Muscle of leg (tissue), 11 donors: Measurements from ENCODE around the gene IRF2. TPM values are rescaled to one million over a fixed set of nuclear protein-coding genes. Genes with fewer than 3 reads are reported as not detected.

Experiments used
- DNase-seq: peaks from one replicate; pipeline ENCODE4 v3.0.0; 2013
- H3K27ac ChIP-seq: one replicate; pipeline ENCODE4 v1.5.1; 2013; ENCODE audit warnings: mild to moderate bottlenecking, low read length, control low read depth
- H3K27me3 ChIP-seq: one replicate; pipeline ENCODE4 v1.6.1; 2013; ENCODE audit warnings: low read length; ENCODE audit not compliant: control insufficient read depth, insufficient read depth
- H3K36me3 ChIP-seq: one replicate; pipeline ENCODE4 v1.6.1; 2013; ENCODE audit warnings: low read length; ENCODE audit not compliant: control insufficient read depth, insufficient read depth
- H3K4me1 ChIP-seq: one replicate; pipeline ENCODE4 v1.6.1; 2013; ENCODE audit warnings: low read length; ENCODE audit not compliant: control insufficient read depth, insufficient read depth
- H3K4me3 ChIP-seq: one replicate; pipeline ENCODE4 v1.5.1; 2013; ENCODE audit warnings: low read length, control low read depth
- H3K9me3 ChIP-seq: replicated peaks from 2 replicates; pipeline ENCODE4 v1.6.1; 2013; ENCODE audit warnings: low read depth, low read length; ENCODE audit not compliant: control insufficient read depth
- WGBS: methylation state at CpG from one replicate; pipeline ENCODE4 v1.1.5; 2013; ENCODE audit warnings: missing lambda C conversion rate; ENCODE audit not compliant: insufficient coverage; 5-methylcytosine and 5-hydroxymethylcytosine counted together
- polyA plus RNA-seq, 8 donors: library from polyadenylated mRNA; unstranded; fragments of 120-200 nt; gene quantifications; one replicate each; pipeline versions ENCODE4 v1.2.1 to v1.2.3, GENCODE V29; 2013; ENCODE audit warnings: inconsistent platforms in 1 of 8, low replicate concordance in 1 of 8; ENCODE audit not compliant: insufficient read length in 8 of 8, insufficient read depth in 1 of 8
- total RNA-seq: library from RNA; stranded (reverse); fragments of 120-200 nt; gene quantifications from one replicate; pipeline ENCODE4 v1.2.4, GENCODE V29; 2013

The IRF2 gene
- total and polyA plus RNA-seq, 9 donors: 14.8 to 19.4 (median 17.7) TPM

GRCh38 chr4:184358521-184359232, 115.7 kb downstream of the IRF2 start:
- peaks cover 3% of the 10 kb centered on the region for H3K9me3 ChIP-seq
- peaks cover 21% of the 10 kb centered on the region for H3K4me1 ChIP-seq
- no peak overlapping the region for H3K4me3 ChIP-seq
- no peaks in the 10 kb centered on the region for H3K27me3 ChIP-seq
- H3K36me3 ChIP-seq: no peaks in the 10 kb centered on the region
- DNase-seq: no peak
- H3K27ac ChIP-seq: no peak overlapping the region
- WGBS: 81% methylated on average over 2 of the region's 5 CpGs

- DNase-seq: no peak
- Histone ChIP-seq H3K27ac (no peak overlapping the region), H3K4me3 (no peak overlapping the region), H3K36me3 (no peaks in the 10 kb centered on the region), H3K27me3 (no peaks in the 10 kb centered on the region), H3K4me1 (peaks cover 21% of the 10 kb centered on the region), H3K9me3 (peaks cover 3% of the 10 kb centered on the region)
- 88% methylated on average over 1 of the region's 4 CpGs for WGBS
Measured at GRCh38 chr4:184357772-184358171, 116.6 kb downstream of the IRF2 start.

- no peaks in the 10 kb centered on the region for H3K27me3 ChIP-seq
- H3K27ac ChIP-seq: no peak overlapping the region
- WGBS: 100% methylated on average over 1 of the region's 1 CpG
- DNase-seq: no peak
- no peak overlapping the region for H3K4me3 ChIP-seq
- peaks cover 20% of the 10 kb centered on the region for H3K4me1 ChIP-seq
- no peaks in the 10 kb centered on the region for H3K36me3 ChIP-seq
- H3K9me3 ChIP-seq: peaks cover 3% of the 10 kb centered on the region
Measured at GRCh38 chr4:184357165-184357564, 117.2 kb downstream of the IRF2 start.

GRCh38 chr4:184356366-184356765, 118.0 kb downstream of the IRF2 start:
- H3K4me3 ChIP-seq: no peak overlapping the region
- DNase-seq: no peak
- H3K4me1 ChIP-seq: peaks cover 15% of the 10 kb centered on the region
- no peak overlapping the region for H3K27ac ChIP-seq
- 100% methylated on average over 2 of the region's 7 CpGs for WGBS
- no peaks in the 10 kb centered on the region for H3K36me3 ChIP-seq
- no peaks in the 10 kb centered on the region for H3K27me3 ChIP-seq
- peaks cover 3% of the 10 kb centered on the region for H3K9me3 ChIP-seq

- WGBS: 42% methylated on average over 4 of the region's 5 CpGs
Measured at GRCh38 chr4:184355857-184356256, 118.5 kb downstream of the IRF2 start.

GRCh38 chr4:184355111-184355604, 119.2 kb downstream of the IRF2 start:
- H3K27me3 ChIP-seq: no peaks in the 10 kb centered on the region
- peak; percentile 97 for DNase-seq
- 0% methylated on average over 1 of the region's 2 CpGs for WGBS
- H3K9me3 ChIP-seq: peaks cover 3% of the 10 kb centered on the region
- no peaks in the 10 kb centered on the region for H3K36me3 ChIP-seq
- H3K4me3 ChIP-seq: no peak overlapping the region
- H3K27ac ChIP-seq: peak overlapping the region; percentile 74
- H3K4me1 ChIP-seq: peaks cover 15% of the 10 kb centered on the region

More at GRCh38 chr4:184355857-184356256, 118.5 kb downstream of the IRF2 start:
- Histone ChIP-seq H3K9me3 (peaks cover 3% of the 10 kb centered on the region), H3K4me1 (peaks cover 15% of the 10 kb centered on the region), H3K27me3 (no peaks in the 10 kb centered on the region), H3K27ac (peak overlapping the region; percentile 66), H3K36me3 (no peaks in the 10 kb centered on the region), H3K4me3 (no peak overlapping the region)
- DNase-seq: no peak

GRCh38 chr4:184352891-184353290, 121.5 kb downstream of the IRF2 start:
- Histone ChIP-seq H3K27ac (no peak overlapping the region), H3K27me3 (no peaks in the 10 kb centered on the region), H3K4me3 (no peak overlapping the region), H3K9me3 (peaks cover 2% of the 10 kb centered on the region), H3K36me3 (no peaks in the 10 kb centered on the region), H3K4me1 (peaks cover 23% of the 10 kb centered on the region)
- 50% methylated on average over 1 of the region's 5 CpGs for WGBS
- DNase-seq: no peak

GRCh38 chr4:184351560-184352451, 122.5 kb downstream of the IRF2 start:
- H3K36me3 ChIP-seq: no peaks in the 10 kb centered on the region
- H3K9me3 ChIP-seq: no peaks in the 10 kb centered on the region
- WGBS: 90% methylated on average over 10 of the region's 19 CpGs
- peaks cover 34% of the 10 kb centered on the region for H3K4me1 ChIP-seq
- no peak overlapping the region for H3K4me3 ChIP-seq
- no peak for DNase-seq
- no peaks in the 10 kb centered on the region for H3K27me3 ChIP-seq
- no peak overlapping the region for H3K27ac ChIP-seq

- WGBS: 80% methylated on average over 1 of the region's 5 CpGs
- no peak for DNase-seq
- H3K9me3 ChIP-seq: no peaks in the 10 kb centered on the region
- H3K4me1 ChIP-seq: peaks cover 32% of the 10 kb centered on the region
- H3K4me3 ChIP-seq: no peak overlapping the region
- H3K27ac ChIP-seq: no peak overlapping the region
- no peaks in the 10 kb centered on the region for H3K27me3 ChIP-seq
- H3K36me3 ChIP-seq: no peaks in the 10 kb centered on the region
Measured at GRCh38 chr4:184350964-184351363, 123.4 kb downstream of the IRF2 start.

- Histone ChIP-seq H3K4me3 (no peak overlapping the region), H3K36me3 (no peaks in the 10 kb centered on the region), H3K27me3 (no peaks in the 10 kb centered on the region), H3K9me3 (no peaks in the 10 kb centered on the region), H3K4me1 (peaks cover 36% of the 10 kb centered on the region), H3K27ac (no peak overlapping the region)
- DNase-seq: no peak
- WGBS: 71% methylated on average over 3 of the region's 9 CpGs
Measured at GRCh38 chr4:184350213-184350817, 124.0 kb downstream of the IRF2 start.
